GM23338 (cell line): ENCODE results near the gene FPR1. TPM values are rescaled to one million over a fixed set of nuclear protein-coding genes. Genes with fewer than 3 reads are reported as not detected.

Source experiments
- ATAC-seq: fragments of 200-7000 bp; cut with Tn5 transposase; 3 replicates; pipeline ENCODE4 v1.9.1; 2020
- DNase-seq: peaks from one replicate; pipeline ENCODE4 v3.0.0-alpha.2; 2015; ENCODE audit warnings: low spot score
- H2AFZ ChIP-seq: fragments of 200-600 bp; sonication (generic); 2 replicates; pipeline ENCODE4 v1.8.0; 2016; ENCODE audit warnings: antibody characterized with exemption, mild to moderate bottlenecking, moderate library complexity
- H3F3A ChIP-seq: fragments of 200-600 bp; sonication (generic); replicated peaks from 2 replicates; pipeline ENCODE4 v1.8.0; 2017; ENCODE audit warnings: antibody characterized with exemption, mixed run types, low read depth
- H3K27ac ChIP-seq: fragments of 200-600 bp; sonication (generic); 2 replicates; pipeline ENCODE4 v1.6.1; 2016; ENCODE audit warnings: low read depth
- H3K27me3 ChIP-seq: fragments of 200-600 bp; sonication (generic); 2 replicates; pipeline ENCODE4 v1.8.0; 2016; ENCODE audit warnings: mild to moderate bottlenecking, mixed run types, moderate library complexity; ENCODE audit not compliant: insufficient read depth
- H3K36me3 ChIP-seq: fragments of 200-600 bp; sonication (generic); 2 replicates; pipeline ENCODE4 v1.8.0; 2016; ENCODE audit warnings: mild to moderate bottlenecking; ENCODE audit not compliant: insufficient read depth
- H3K4me1 ChIP-seq: fragments of 200-600 bp; sonication (generic); 2 replicates; pipeline ENCODE4 v1.8.0; 2016; ENCODE audit warnings: mild to moderate bottlenecking, moderate library complexity; ENCODE audit not compliant: insufficient read depth
- H3K4me2 ChIP-seq: fragments of 200-600 bp; sonication (generic); 2 replicates; pipeline ENCODE4 v1.7.1; 2017; ENCODE audit warnings: mixed run types
- H3K4me3 ChIP-seq: fragments of 200-600 bp; sonication (generic); 2 replicates; pipeline ENCODE4 v1.6.1; 2016; ENCODE audit warnings: mixed run types
- H3K79me2 ChIP-seq: fragments of 200-600 bp; sonication (generic); replicated peaks from 2 replicates; pipeline ENCODE4 v1.8.0; 2017; ENCODE audit warnings: mild to moderate bottlenecking; ENCODE audit not compliant: insufficient read depth
- H3K9me2 ChIP-seq: fragments of 200-600 bp; sonication (generic); 2 replicates; pipeline ENCODE4 v1.8.0; 2017; ENCODE audit not compliant: insufficient read depth
- H4K20me1 ChIP-seq: fragments of 200-600 bp; sonication (generic); replicated peaks from 2 replicates; pipeline ENCODE4 v1.8.0; 2017; ENCODE audit warnings: mild to moderate bottlenecking; ENCODE audit not compliant: insufficient read depth
- H3K27ac Mint-ChIP-seq: 2 replicates; pipeline ENCODE4 v1.8.0; 2020; ENCODE audit warnings: inconsistent platforms, mild to moderate bottlenecking, moderate library complexity, mixed read lengths
- H3K27me3 Mint-ChIP-seq: 3 replicates; pipeline ENCODE4 v1.8.0; 2022; ENCODE audit warnings: low read depth, mild to moderate bottlenecking, moderate library complexity, mixed read lengths, inconsistent platforms; ENCODE audit not compliant: insufficient read depth, poor library complexity
- H3K36me3 Mint-ChIP-seq: 3 replicates; pipeline ENCODE4 v1.8.0; 2021; ENCODE audit warnings: low read depth, mild to moderate bottlenecking, inconsistent platforms, moderate library complexity, mixed read lengths
- H3K4me1 Mint-ChIP-seq: 3 replicates; pipeline ENCODE4 v1.8.0; 2020; ENCODE audit warnings: mild to moderate bottlenecking, inconsistent platforms, mixed read lengths
- H3K4me3 Mint-ChIP-seq: 3 replicates; pipeline ENCODE4 v1.8.0; 2021; ENCODE audit warnings: moderate library complexity, mild to moderate bottlenecking, inconsistent platforms, mixed read lengths
- H3K9me3 Mint-ChIP-seq: 3 replicates; pipeline ENCODE4 v1.8.0; 2020; ENCODE audit warnings: moderate library complexity, mild to moderate bottlenecking, inconsistent platforms, mixed read lengths
- ETS1 ChIP-seq: IDR thresholded peaks from 2 replicates; pipeline ENCODE4 v1.6.1; 2016; ENCODE audit warnings: antibody characterized with exemption
- EZH2 ChIP-seq: fragments of 200-600 bp; sonication (generic); IDR thresholded peaks from one replicate; pipeline ENCODE4 v1.8.0; 2017; ENCODE audit warnings: antibody characterized with exemption, mild to moderate bottlenecking, low read depth; ENCODE audit not compliant: unreplicated experiment
- NANOG ChIP-seq: IDR thresholded peaks from 2 replicates; pipeline ENCODE4 v1.6.1; 2016; ENCODE audit warnings: antibody characterized with exemption, borderline replicate concordance
- POLR2AphosphoS5 ChIP-seq: IDR thresholded peaks from 2 replicates; pipeline ENCODE4 v1.6.1; 2016; ENCODE audit warnings: antibody characterized with exemption, low read depth
- REST ChIP-seq: IDR thresholded peaks from one replicate; pipeline ENCODE4 v1.6.1; 2018; ENCODE audit warnings: antibody characterized with exemption; ENCODE audit not compliant: unreplicated experiment
- STAT1 ChIP-seq: IDR thresholded peaks from one replicate; pipeline ENCODE4 v1.6.1; 2016; ENCODE audit warnings: antibody characterized with exemption; ENCODE audit not compliant: unreplicated experiment
- ZNF331 ChIP-seq: fragments of 250-450 bp; sonication (Bioruptor Pico); IDR thresholded peaks from 2 replicates; pipeline ENCODE4 v1.5.0; 2020; ENCODE audit warnings: low read depth, mild to moderate bottlenecking, moderate library complexity
- polyA plus RNA-seq: library from polyadenylated mRNA; unstranded; fragments of >200 nt; fragmentation: Nextera tagmentation; extraction: Ambion mirVana; gene quantifications from 2 replicates; pipeline ENCODE4 v1.2.1, GENCODE V29; 2016
- total RNA-seq: library from RNA; depleted of rRNA; stranded (reverse); fragments of >200 nt; shearing (Covaris generic); gene quantifications from 2 replicates; pipeline ENCODE4 v1.2.3, GENCODE V29; 2014
- TF ChIP-seq, protein P1 (sequence below): fragments of 250-450 bp; sonication (Bioruptor Pico); IDR thresholded peaks from 2 replicates; pipeline ENCODE4 v1.5.0; 2020; ENCODE audit warnings: mild to moderate bottlenecking, moderate library complexity

Gene FPR1
- total and polyA plus RNA-seq, 2 experiments from 2014 or later: not detected

GRCh38 chr19:51771376-51772130, 19.9 kb upstream of the FPR1 start (continued):
- TF ChIP-seq ETS1: no peak
- TF ChIP-seq STAT1: no peak
- TF ChIP-seq NANOG: no peak
- TF ChIP-seq ZNF331 (CRISPR knock-in tag): no peak
- TF ChIP-seq REST: no peak
- no peak for TF ChIP-seq EZH2
- TF ChIP-seq POLR2AphosphoS5: no peak

DNA sequence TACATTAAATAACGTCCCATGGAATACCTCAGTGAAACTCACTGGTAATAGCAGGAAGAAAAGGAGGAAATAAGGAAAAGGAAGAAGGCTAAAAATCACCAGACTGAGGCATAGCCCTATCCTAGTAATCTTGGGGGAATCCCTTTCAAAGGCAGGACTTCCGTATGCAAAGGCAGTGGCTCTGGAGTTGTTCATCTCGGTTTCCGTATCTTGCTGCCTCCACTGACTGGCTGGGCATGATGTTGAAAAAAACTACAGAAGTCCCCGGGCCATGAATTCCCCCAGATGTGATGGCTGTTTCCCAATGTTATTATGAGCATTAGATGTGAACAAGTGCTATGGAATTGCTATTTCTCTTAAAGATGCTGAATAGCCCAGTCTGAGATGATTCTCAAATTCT, 14.8 kb upstream of the FPR1 start:
- DNase-seq: no peak
- Histone ChIP-seq H3K9me2 (peaks cover 7% of the 10 kb centered on the region; the same call in 1 of the 2 replicates), H3K36me3 (no peaks in the 10 kb centered on the region), H2AFZ (no peak overlapping the region; the same call in 1 of the 2 replicates), H3K4me1 (no peaks in the 10 kb centered on the region), H3K27me3 (no peaks in the 10 kb centered on the region), H3F3A (no peaks in the 10 kb centered on the region), H3K4me2 (no peak overlapping the region), H3K4me3 (no peak overlapping the region), H3K27ac (no peak overlapping the region), H4K20me1 (no peaks in the 10 kb centered on the region), H3K79me2 (no peaks in the 10 kb centered on the region)
- Mint-ChIP-seq H3K36me3 (no peaks in the 10 kb centered on the region), H3K27ac (no peak overlapping the region), H3K27me3 (peaks cover 10% of the 10 kb centered on the region), H3K4me1 (no peaks in the 10 kb centered on the region), H3K4me3 (no peak overlapping the region), H3K9me3 (peaks cover 43% of the 10 kb centered on the region)
- ATAC-seq: no peak
- TF ChIP-seq REST (no peak), NANOG (no peak), ETS1 (no peak)
- TF ChIP-seq, protein P1, sequence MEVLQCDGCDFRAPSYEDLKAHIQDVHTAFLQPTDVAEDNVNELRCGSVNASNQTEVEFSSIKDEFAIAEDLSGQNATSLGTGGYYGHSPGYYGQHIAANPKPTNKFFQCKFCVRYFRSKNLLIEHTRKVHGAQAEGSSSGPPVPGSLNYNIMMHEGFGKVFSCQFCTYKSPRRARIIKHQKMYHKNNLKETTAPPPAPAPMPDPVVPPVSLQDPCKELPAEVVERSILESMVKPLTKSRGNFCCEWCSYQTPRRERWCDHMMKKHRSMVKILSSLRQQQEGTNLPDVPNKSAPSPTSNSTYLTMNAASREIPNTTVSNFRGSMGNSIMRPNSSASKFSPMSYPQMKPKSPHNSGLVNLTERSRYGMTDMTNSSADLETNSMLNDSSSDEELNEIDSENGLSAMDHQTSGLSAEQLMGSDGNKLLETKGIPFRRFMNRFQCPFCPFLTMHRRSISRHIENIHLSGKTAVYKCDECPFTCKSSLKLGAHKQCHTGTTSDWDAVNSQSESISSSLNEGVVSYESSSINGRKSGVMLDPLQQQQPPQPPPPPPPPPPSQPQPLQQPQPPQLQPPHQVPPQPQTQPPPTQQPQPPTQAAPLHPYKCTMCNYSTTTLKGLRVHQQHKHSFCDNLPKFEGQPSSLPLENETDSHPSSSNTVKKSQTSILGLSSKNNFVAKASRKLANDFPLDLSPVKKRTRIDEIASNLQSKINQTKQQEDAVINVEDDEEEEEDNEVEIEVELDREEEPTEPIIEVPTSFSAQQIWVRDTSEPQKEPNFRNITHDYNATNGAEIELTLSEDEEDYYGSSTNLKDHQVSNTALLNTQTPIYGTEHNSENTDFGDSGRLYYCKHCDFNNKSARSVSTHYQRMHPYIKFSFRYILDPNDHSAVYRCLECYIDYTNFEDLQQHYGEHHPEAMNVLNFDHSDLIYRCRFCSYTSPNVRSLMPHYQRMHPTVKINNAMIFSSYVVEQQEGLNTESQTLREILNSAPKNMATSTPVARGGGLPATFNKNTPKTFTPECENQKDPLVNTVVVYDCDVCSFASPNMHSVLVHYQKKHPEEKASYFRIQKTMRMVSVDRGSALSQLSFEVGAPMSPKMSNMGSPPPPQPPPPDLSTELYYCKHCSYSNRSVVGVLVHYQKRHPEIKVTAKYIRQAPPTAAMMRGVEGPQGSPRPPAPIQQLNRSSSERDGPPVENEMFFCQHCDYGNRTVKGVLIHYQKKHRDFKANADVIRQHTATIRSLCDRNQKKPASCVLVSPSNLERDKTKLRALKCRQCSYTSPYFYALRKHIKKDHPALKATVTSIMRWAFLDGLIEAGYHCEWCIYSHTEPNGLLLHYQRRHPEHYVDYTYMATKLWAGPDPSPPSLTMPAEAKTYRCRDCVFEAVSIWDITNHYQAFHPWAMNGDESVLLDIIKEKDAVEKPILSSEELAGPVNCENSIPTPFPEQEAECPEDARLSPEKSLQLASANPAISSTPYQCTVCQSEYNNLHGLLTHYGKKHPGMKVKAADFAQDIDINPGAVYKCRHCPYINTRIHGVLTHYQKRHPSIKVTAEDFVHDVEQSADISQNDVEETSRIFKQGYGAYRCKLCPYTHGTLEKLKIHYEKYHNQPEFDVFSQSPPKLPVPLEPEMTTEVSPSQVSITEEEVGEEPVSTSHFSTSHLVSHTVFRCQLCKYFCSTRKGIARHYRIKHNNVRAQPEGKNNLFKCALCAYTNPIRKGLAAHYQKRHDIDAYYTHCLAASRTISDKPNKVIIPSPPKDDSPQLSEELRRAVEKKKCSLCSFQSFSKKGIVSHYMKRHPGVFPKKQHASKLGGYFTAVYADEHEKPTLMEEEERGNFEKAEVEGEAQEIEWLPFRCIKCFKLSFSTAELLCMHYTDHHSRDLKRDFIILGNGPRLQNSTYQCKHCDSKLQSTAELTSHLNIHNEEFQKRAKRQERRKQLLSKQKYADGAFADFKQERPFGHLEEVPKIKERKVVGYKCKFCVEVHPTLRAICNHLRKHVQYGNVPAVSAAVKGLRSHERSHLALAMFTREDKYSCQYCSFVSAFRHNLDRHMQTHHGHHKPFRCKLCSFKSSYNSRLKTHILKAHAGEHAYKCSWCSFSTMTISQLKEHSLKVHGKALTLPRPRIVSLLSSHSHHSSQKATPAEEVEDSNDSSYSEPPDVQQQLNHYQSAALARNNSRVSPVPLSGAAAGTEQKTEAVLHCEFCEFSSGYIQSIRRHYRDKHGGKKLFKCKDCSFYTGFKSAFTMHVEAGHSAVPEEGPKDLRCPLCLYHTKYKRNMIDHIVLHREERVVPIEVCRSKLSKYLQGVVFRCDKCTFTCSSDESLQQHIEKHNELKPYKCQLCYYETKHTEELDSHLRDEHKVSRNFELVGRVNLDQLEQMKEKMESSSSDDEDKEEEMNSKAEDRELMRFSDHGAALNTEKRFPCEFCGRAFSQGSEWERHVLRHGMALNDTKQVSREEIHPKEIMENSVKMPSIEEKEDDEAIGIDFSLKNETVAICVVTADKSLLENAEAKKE (CRISPR knock-in tag): no peak
